ENCODE data around the gene THSD4. TPM values are rescaled to one million over a fixed set of nuclear protein-coding genes. Genes with fewer than 3 reads are reported as not detected.

The THSD4 gene
- total RNA-seq, 4 donors from 2014 or later = 39.4 to 232 (median 127) TPM

- intact Hi-C loops (cut with DNase I) = no loop called here
- DNase-seq = no peak
- 82 to 100% methylated on average over 1 to 4 of the region's 4 CpGs for WGBS, 2 donors
- Histone ChIP-seq H3K4me1 (peaks cover 0 to 77% (median 24%) of the 10 kb centered on the region in 3 donors), H3K4me3 (no peak overlapping the region), H3K27me3 (no peaks in the 10 kb centered on the region), H3K36me3 (no peaks in the 10 kb centered on the region), H3K27ac (peak overlapping the region; percentile 13 to 85 (median 64)), H3K9me3 (no peaks in the 10 kb centered on the region)
- no peak for TF ChIP-seq CTCF (IDR thresholded peaks at IDR 0.05)
- no peak for TF ChIP-seq POLR2A (IDR thresholded peaks at IDR 0.05)
Observed at GRCh38 chr15:71331173-71331572, 215.9 kb downstream of the THSD4 start.

GRCh38 chr15:71332431-71333004, 217.2 kb downstream of the THSD4 start:
- Histone ChIP-seq H3K4me3 (no peak overlapping the region), H3K9me3 (no peaks in the 10 kb centered on the region), H3K27me3 (no peaks in the 10 kb centered on the region), H3K36me3 (no peaks in the 10 kb centered on the region), H3K4me1 (peaks cover 8 to 90% (median 30%) of the 10 kb centered on the region in 3 donors), H3K27ac (peak overlapping the region; percentile 9 to 85 (median 48))
- no peak for DNase-seq
- 70 to 85% methylated on average over 7 to 8 of the region's 8 CpGs for WGBS, 2 donors
- intact Hi-C loops (cut with DNase I) = no loop called here
- no peak for TF ChIP-seq CTCF (IDR thresholded peaks at IDR 0.05)
- TF ChIP-seq POLR2A (IDR thresholded peaks at IDR 0.05) = no peak

- Histone ChIP-seq H3K4me3 (no peak overlapping the region), H3K27ac (peak overlapping the region in 2 of 4 donors; percentile 33 to 57), H3K27me3 (no peaks in the 10 kb centered on the region), H3K4me1 (peaks cover 15 to 93% (median 37%) of the 10 kb centered on the region in 3 donors), H3K9me3 (no peaks in the 10 kb centered on the region), H3K36me3 (no peaks in the 10 kb centered on the region)
- no peak for DNase-seq
- 56 to 68% methylated on average over 2 to 3 of the region's 3 CpGs for WGBS, 2 donors
- intact Hi-C loops (cut with DNase I) = no loop called here
- TF ChIP-seq POLR2A (IDR thresholded peaks at IDR 0.05) (no peak), CTCF (IDR thresholded peaks at IDR 0.05) (no peak)
Observed at GRCh38 chr15:71333136-71333700, 217.9 kb downstream of the THSD4 start.

- Histone ChIP-seq H3K27me3 (no peaks in the 10 kb centered on the region), H3K4me1 (peaks cover 15 to 93% (median 43%) of the 10 kb centered on the region in 3 donors), H3K27ac (peak overlapping the region in 2 of 4 donors; percentile 33 to 57), H3K4me3 (no peak overlapping the region), H3K9me3 (no peaks in the 10 kb centered on the region), H3K36me3 (no peaks in the 10 kb centered on the region)
- intact Hi-C loops (cut with DNase I) = no loop called here
- 49 to 63% methylated on average over 3 of the region's 3 CpGs for WGBS, 2 donors
- TF ChIP-seq CTCF (IDR thresholded peaks at IDR 0.05) = no peak
- no peak for TF ChIP-seq POLR2A (IDR thresholded peaks at IDR 0.05)
- DNase-seq = no peak
Observed at GRCh38 chr15:71333839-71334238, 218.6 kb downstream of the THSD4 start.

GRCh38 chr15:71334434-71334833, 219.2 kb downstream of the THSD4 start:
- H3K27me3 ChIP-seq = no peaks in the 10 kb centered on the region
- H3K4me3 ChIP-seq = no peak overlapping the region
- peaks cover 15 to 91% (median 38%) of the 10 kb centered on the region in 3 donors for H3K4me1 ChIP-seq
- no peaks in the 10 kb centered on the region for H3K36me3 ChIP-seq
- TF ChIP-seq POLR2A (IDR thresholded peaks at IDR 0.05) (no peak), CTCF (IDR thresholded peaks at IDR 0.05) (no peak)
- WGBS, 2 donors = 69 to 90% methylated on average over 2 of the region's 2 CpGs
- intact Hi-C loops (cut with DNase I) = no loop called here
- DNase-seq = no peak
- H3K9me3 ChIP-seq = no peaks in the 10 kb centered on the region
- H3K27ac ChIP-seq = peak overlapping the region in 2 of 4 donors; percentile 18 to 25
